Osteocyte (in vitro differentiated cells): Measurements from ENCODE around the gene RIBC2. TPM values are rescaled to one million over a fixed set of nuclear protein-coding genes. Genes with fewer than 3 reads are reported as not detected.

Experiments
- DNase-seq: peaks from one replicate; pipeline ENCODE4 v3.0.0; 2021; ENCODE audit warnings: mixed read lengths; ENCODE audit not compliant: unreplicated experiment; ENCODE audit errors: extremely low spot score
- H3K27ac Mint-ChIP-seq: one replicate; pipeline ENCODE4 v1.8.0; 2021; ENCODE audit warnings: mild to moderate bottlenecking, mixed read lengths; ENCODE audit not compliant: unreplicated experiment
- H3K27me3 Mint-ChIP-seq: one replicate; pipeline ENCODE4 v1.8.0; 2021; ENCODE audit warnings: mixed read lengths; ENCODE audit not compliant: unreplicated experiment
- H3K36me3 Mint-ChIP-seq: one replicate; pipeline ENCODE4 v1.8.0; 2021; ENCODE audit warnings: mixed read lengths; ENCODE audit not compliant: unreplicated experiment
- H3K4me1 Mint-ChIP-seq: one replicate; pipeline ENCODE4 v1.8.0; 2021; ENCODE audit warnings: mixed read lengths; ENCODE audit not compliant: unreplicated experiment
- H3K4me3 Mint-ChIP-seq: one replicate; pipeline ENCODE4 v1.8.0; 2021; ENCODE audit warnings: mild to moderate bottlenecking, moderate library complexity, mixed read lengths; ENCODE audit not compliant: unreplicated experiment
- H3K9me3 Mint-ChIP-seq: one replicate; pipeline ENCODE4 v1.8.0; 2021; ENCODE audit warnings: mixed read lengths; ENCODE audit not compliant: unreplicated experiment
- total RNA-seq: library from RNA; stranded (reverse); gene quantifications from 2 replicates; pipeline ENCODE4 v1.2.1, GENCODE V29; 2021
- TF ChIP-seq, protein P1 (sequence below): fragments of 200-600 bp; sonication (generic); IDR thresholded peaks from 2 replicates; pipeline ENCODE4 v1.5.0; 2021; ENCODE audit warnings: antibody characterized with exemption, mild to moderate bottlenecking, moderate library complexity

Gene RIBC2
- total RNA-seq, 1 donor from 2014 or later, result 0.56 TPM

DNA sequence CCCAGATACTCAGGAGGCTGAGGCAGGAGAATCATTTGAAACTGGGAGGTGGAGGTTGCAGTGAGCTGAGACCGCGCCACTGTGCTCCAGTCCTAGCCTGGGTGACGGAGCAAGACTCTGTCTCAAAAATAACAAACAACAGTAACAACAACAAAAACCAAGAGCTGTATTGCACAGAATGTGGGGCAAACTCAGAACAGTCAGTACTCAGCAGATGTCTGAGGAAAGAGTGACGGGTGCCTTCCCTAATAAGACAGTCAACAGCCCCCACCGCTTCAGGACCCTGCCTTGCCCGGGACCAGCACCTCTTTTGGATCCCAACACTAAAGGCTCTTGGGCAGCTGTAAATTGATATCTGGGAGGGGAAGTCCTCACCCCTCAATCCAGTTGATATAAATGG, 40.3 kb downstream of the RIBC2 start:
- Mint-ChIP-seq H3K4me1 (peaks cover 51% of the 10 kb centered on the region), H3K4me3 (no peak overlapping the region), H3K27ac (peak overlapping the region; percentile 10), H3K9me3 (no peaks in the 10 kb centered on the region), H3K27me3 (no peaks in the 10 kb centered on the region), H3K36me3 (no peaks in the 10 kb centered on the region)
- TF ChIP-seq, protein P1, sequence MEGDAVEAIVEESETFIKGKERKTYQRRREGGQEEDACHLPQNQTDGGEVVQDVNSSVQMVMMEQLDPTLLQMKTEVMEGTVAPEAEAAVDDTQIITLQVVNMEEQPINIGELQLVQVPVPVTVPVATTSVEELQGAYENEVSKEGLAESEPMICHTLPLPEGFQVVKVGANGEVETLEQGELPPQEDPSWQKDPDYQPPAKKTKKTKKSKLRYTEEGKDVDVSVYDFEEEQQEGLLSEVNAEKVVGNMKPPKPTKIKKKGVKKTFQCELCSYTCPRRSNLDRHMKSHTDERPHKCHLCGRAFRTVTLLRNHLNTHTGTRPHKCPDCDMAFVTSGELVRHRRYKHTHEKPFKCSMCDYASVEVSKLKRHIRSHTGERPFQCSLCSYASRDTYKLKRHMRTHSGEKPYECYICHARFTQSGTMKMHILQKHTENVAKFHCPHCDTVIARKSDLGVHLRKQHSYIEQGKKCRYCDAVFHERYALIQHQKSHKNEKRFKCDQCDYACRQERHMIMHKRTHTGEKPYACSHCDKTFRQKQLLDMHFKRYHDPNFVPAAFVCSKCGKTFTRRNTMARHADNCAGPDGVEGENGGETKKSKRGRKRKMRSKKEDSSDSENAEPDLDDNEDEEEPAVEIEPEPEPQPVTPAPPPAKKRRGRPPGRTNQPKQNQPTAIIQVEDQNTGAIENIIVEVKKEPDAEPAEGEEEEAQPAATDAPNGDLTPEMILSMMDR, result no peak
- no peak for DNase-seq

DNA sequence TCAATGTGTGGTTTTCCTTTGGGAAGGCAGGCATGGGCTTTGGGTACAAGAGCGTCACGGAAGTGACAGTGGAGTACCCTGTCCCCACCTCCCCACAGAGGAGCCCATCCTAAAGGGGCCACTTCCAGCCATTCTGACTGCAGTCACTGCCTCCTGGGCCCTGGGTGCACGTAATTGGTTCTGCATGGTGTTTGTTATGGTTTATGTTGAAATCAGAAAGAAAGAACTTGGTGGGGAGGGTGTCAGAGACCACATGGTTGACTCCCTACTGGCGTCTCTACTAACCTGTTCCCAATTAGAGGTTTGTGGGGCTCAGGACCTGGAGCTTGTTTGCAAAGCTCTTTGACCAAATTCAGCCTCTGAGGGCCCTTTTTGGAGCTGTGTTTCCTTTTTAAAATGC, 40.8 kb downstream of the RIBC2 start:
- Mint-ChIP-seq H3K4me1 (peaks cover 51% of the 10 kb centered on the region), H3K36me3 (no peaks in the 10 kb centered on the region), H3K27me3 (no peaks in the 10 kb centered on the region), H3K9me3 (no peaks in the 10 kb centered on the region), H3K27ac (no peak overlapping the region), H3K4me3 (no peak overlapping the region)
- TF ChIP-seq, protein P1, result no peak
- DNase-seq, result no peak

DNA sequence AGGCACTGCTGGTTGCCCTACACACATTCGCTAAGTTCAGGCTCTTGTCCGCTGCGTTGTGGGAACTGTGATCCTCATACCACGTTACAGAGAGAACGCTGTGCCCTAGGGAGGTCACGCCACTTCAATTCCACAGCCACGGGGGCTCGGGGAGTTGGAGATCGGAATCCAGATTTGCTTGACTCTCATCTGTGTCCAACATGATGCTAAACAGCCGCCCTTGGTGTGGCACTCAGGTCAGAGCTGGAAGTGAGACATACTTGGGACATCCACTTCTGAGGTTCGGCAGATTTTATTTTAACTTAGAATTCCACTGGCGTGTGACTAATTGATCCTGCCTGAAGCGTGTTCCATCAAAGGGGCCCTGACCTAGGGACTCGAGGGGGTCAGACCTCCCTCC, 41.7 kb downstream of the RIBC2 start:
- peaks cover 53% of the 10 kb centered on the region for H3K4me1 Mint-ChIP-seq
- H3K36me3 Mint-ChIP-seq, result no peaks in the 10 kb centered on the region
- no peaks in the 10 kb centered on the region for H3K27me3 Mint-ChIP-seq
- DNase-seq, result no peak
- no peak overlapping the region for H3K4me3 Mint-ChIP-seq
- TF ChIP-seq, protein P1, result no peak
- no peaks in the 10 kb centered on the region for H3K9me3 Mint-ChIP-seq
- H3K27ac Mint-ChIP-seq, result peak overlapping the region; percentile 15

DNA sequence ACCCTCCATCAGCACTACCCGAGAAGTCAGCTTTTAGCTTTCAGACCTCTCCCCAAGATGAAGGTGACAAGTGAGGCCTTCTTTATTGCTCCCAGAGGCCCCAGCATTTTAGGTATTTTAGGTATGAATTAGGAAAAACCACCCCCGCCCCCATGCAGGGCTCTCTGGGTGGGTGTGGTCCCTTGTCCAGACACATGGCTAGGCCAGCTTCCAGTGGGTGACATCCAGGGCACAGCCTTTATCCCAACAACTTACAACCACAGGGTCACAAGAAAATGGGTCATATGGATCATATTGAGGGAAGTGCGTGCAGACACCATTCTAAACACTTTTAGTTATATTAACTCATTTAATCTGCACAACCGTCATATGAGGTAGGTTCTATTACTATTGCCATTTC, 42.1 kb downstream of the RIBC2 start:
- Mint-ChIP-seq H3K27ac (no peak overlapping the region), H3K36me3 (no peaks in the 10 kb centered on the region), H3K27me3 (no peaks in the 10 kb centered on the region), H3K4me3 (no peak overlapping the region), H3K9me3 (no peaks in the 10 kb centered on the region), H3K4me1 (peaks cover 55% of the 10 kb centered on the region)
- TF ChIP-seq, protein P1, result no peak
- DNase-seq, result no peak

DNA sequence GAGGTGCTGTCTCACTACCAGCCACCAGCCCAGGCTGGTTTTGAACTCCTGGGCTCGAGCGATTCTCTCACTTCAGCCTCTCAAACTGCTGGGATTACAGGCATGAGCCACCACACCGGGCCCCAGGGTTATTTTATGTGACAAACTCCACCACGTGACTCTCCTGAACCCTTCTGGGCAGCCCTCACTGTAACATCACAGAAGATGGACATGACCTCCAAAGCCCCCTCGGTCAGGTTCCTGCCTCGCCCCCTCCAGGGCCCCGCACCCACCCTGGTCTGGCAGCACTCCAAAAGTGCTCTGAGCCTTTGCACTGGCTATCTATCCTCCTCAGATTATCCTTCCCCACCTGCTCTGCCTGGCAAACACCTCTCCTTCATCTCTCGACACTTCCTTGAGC, 43.3 kb downstream of the RIBC2 start:
- Mint-ChIP-seq H3K9me3 (no peaks in the 10 kb centered on the region), H3K36me3 (no peaks in the 10 kb centered on the region), H3K4me3 (no peak overlapping the region), H3K27me3 (no peaks in the 10 kb centered on the region), H3K4me1 (peaks cover 51% of the 10 kb centered on the region), H3K27ac (no peak overlapping the region)
- TF ChIP-seq, protein P1, result no peak
- DNase-seq, result no peak
